HG02798 (cell line): Measurements from ENCODE around the gene HECTD4.
"Not testable (repeated sequence)": the region's sequence is repeated elsewhere in the genome, so short reads cannot be mapped to it uniquely, and the experiment has no call there.

Source experiments
- ATAC-seq: cut with Tn5 transposase; IDR thresholded peaks from one replicate; pipeline ENCODE4 v1.9.1; 2021; ENCODE audit warnings: mild to moderate bottlenecking; ENCODE audit not compliant: unreplicated experiment, poor library complexity

HECTD4 gene

GRCh38 chr12:112140728-112141127 is 241.5 kb downstream of the HECTD4 start:
- no peak for ATAC-seq

- no peak for ATAC-seq
These were observed 247.5 kb downstream of the HECTD4 start for GRCh38 chr12:112134731-112135130.

- ATAC-seq: no peak
These were observed 248.8 kb downstream of the HECTD4 start for GRCh38 chr12:112133418-112133817.

- ATAC-seq: no peak
These were observed 250.5 kb downstream of the HECTD4 start for GRCh38 chr12:112131686-112132085.

GRCh38 chr12:112130441-112130998 is 251.7 kb downstream of the HECTD4 start:
- ATAC-seq: peak; percentile 51

- ATAC-seq: no peak
These were observed 255.3 kb downstream of the HECTD4 start for GRCh38 chr12:112126911-112127310.

GRCh38 chr12:112126000-112126438 is 256.2 kb downstream of the HECTD4 start:
- no peak for ATAC-seq

- peak; percentile 99 for ATAC-seq
These were observed 256.8 kb downstream of the HECTD4 start, which contains the start of gene TRAFD1 for GRCh38 chr12:112125250-112125999. TSS of gene TRAFD1 (plus strand) at chr12:112125560. CDS start at chr12:112130523, 4,963 bp downstream.

- ATAC-seq: no peak
These were observed 257.3 kb downstream of the HECTD4 start for GRCh38 chr12:112124918-112125249.

- no peak for ATAC-seq
These were observed 259.2 kb downstream of the HECTD4 start for GRCh38 chr12:112122823-112123690.

- no peak for ATAC-seq
These were observed 260.3 kb downstream of the HECTD4 start for GRCh38 chr12:112121780-112122565.

- no peak for ATAC-seq
These were observed 264.5 kb downstream of the HECTD4 start for GRCh38 chr12:112117685-112118084.

GRCh38 chr12:112116232-112117060 is 265.8 kb downstream of the HECTD4 start:
- ATAC-seq: no peak

- ATAC-seq: no peak
These were observed 266.8 kb downstream of the HECTD4 start for GRCh38 chr12:112115259-112116045.

- no peak for ATAC-seq
These were observed 269.7 kb downstream of the HECTD4 start for GRCh38 chr12:112112409-112113133.

GRCh38 chr12:112111931-112112330 is 270.3 kb downstream of the HECTD4 start:
- no peak for ATAC-seq

- not testable (repeated sequence) for ATAC-seq
These were observed 271.2 kb downstream of the HECTD4 start for GRCh38 chr12:112110787-112111662.
